SK-N-SH treated with all-trans-retinoic acid at 6 μM for 48 hours (cell line): Measurements from ENCODE around the gene GLDC.

ENCODE experiments used
- ATAC-seq: fragments of 200-7000 bp; cut with Tn5 transposase; 3 replicates; pipeline ENCODE4 v1.9.1; 2020; ENCODE audit warnings: mild to moderate bottlenecking, moderate library complexity
- ARNTL ChIP-seq: fragments of 450-650 bp; formaldehyde crosslinking; IDR thresholded peaks from 2 replicates; pipeline ENCODE4 v1.5.0; 2020; ENCODE audit warnings: low read depth, mild to moderate bottlenecking, moderate library complexity, borderline replicate concordance
- BACH2 ChIP-seq: fragments of 250-450 bp; sonication (Bioruptor Pico); IDR thresholded peaks from 2 replicates; pipeline ENCODE4 v1.9.0; 2021; ENCODE audit warnings: mild to moderate bottlenecking, borderline replicate concordance
- CSDC2 ChIP-seq: fragments of 250-450 bp; sonication (Bioruptor Pico); IDR thresholded peaks from 2 replicates; pipeline ENCODE4 v1.5.0; 2020; ENCODE audit warnings: mild to moderate bottlenecking, moderate library complexity
- ESRRG ChIP-seq: fragments of 250-450 bp; sonication (Bioruptor Pico); IDR thresholded peaks from 2 replicates; pipeline ENCODE4 v1.6.1; 2021; ENCODE audit warnings: mild to moderate bottlenecking
- GLIS3 ChIP-seq: fragments of 250-450 bp; sonication (Bioruptor Pico); IDR thresholded peaks from 2 replicates; pipeline ENCODE4 v1.5.0; 2020; ENCODE audit warnings: mild to moderate bottlenecking, moderate library complexity
- ISL1 ChIP-seq: fragments of 250-450 bp; sonication (Bioruptor Pico); IDR thresholded peaks from 2 replicates; pipeline ENCODE4 v2.1.2; 2022; ENCODE audit warnings: mild to moderate bottlenecking, moderate library complexity
- OSR1 ChIP-seq: fragments of 250-450 bp; sonication (Bioruptor Pico); IDR thresholded peaks from 2 replicates; pipeline ENCODE4 v1.8.0; 2022; ENCODE audit warnings: moderate library complexity, mild to moderate bottlenecking, inconsistent platforms
- PPARA ChIP-seq: fragments of 250-450 bp; sonication (Bioruptor Pico); IDR thresholded peaks from 2 replicates; pipeline ENCODE4 v1.5.0; 2020; ENCODE audit warnings: mild to moderate bottlenecking, borderline replicate concordance
- RARB ChIP-seq: fragments of 250-450 bp; sonication (Bioruptor Pico); IDR thresholded peaks from 2 replicates; pipeline ENCODE4 v1.8.0; 2021; ENCODE audit warnings: mild to moderate bottlenecking, moderate library complexity
- SNAI2 ChIP-seq: fragments of 250-450 bp; sonication (Bioruptor Pico); IDR thresholded peaks from 2 replicates; pipeline ENCODE4 v1.5.0; 2020; ENCODE audit warnings: mild to moderate bottlenecking, moderate library complexity
- TCF4 ChIP-seq: fragments of 250-450 bp; sonication (Bioruptor Pico); IDR thresholded peaks from 2 replicates; pipeline ENCODE4 v1.8.0; 2021; ENCODE audit warnings: mild to moderate bottlenecking, moderate library complexity, borderline replicate concordance
- TOX ChIP-seq: fragments of 250-450 bp; sonication (Bioruptor Pico); IDR thresholded peaks from 2 replicates; pipeline ENCODE4 v1.8.0; 2021; ENCODE audit warnings: mild to moderate bottlenecking, moderate library complexity, borderline replicate concordance
- ZC3H10 ChIP-seq: fragments of 250-450 bp; sonication (Bioruptor Pico); IDR thresholded peaks from 2 replicates; pipeline ENCODE4 v1.5.1; 2021; ENCODE audit warnings: mild to moderate bottlenecking, moderate library complexity
- ZFP3 ChIP-seq: fragments of 250-450 bp; sonication (Bioruptor Pico); IDR thresholded peaks from 2 replicates; pipeline ENCODE4 v1.5.0; 2020; ENCODE audit warnings: mild to moderate bottlenecking, moderate library complexity
- ZFP30 ChIP-seq: fragments of 450-650 bp; formaldehyde crosslinking; IDR thresholded peaks from 2 replicates; pipeline ENCODE4 v1.5.0; 2022; ENCODE audit warnings: mild to moderate bottlenecking, moderate library complexity
- ZNF565 ChIP-seq: fragments of 450-650 bp; formaldehyde crosslinking; conservative IDR thresholded peaks from 2 replicates; pipeline ENCODE4 v1.5.0; 2020; ENCODE audit warnings: low read depth, mild to moderate bottlenecking, moderate library complexity
- ZNF70 ChIP-seq: fragments of 450-650 bp; formaldehyde crosslinking; IDR thresholded peaks from 2 replicates; pipeline ENCODE4 v1.5.0; 2020; ENCODE audit warnings: mild to moderate bottlenecking, moderate library complexity
- ZNF8 ChIP-seq: fragments of 450-650 bp; formaldehyde crosslinking; IDR thresholded peaks from 2 replicates; pipeline ENCODE4 v1.5.0; 2020; ENCODE audit warnings: mild to moderate bottlenecking, moderate library complexity
- TF ChIP-seq, protein P1 (sequence below): fragments of 250-450 bp; sonication (Bioruptor Pico); IDR thresholded peaks from 2 replicates; pipeline ENCODE4 v1.8.0; 2021; ENCODE audit warnings: low read depth, mild to moderate bottlenecking, moderate library complexity, borderline replicate concordance
- TF ChIP-seq, protein P2 (sequence below): fragments of 250-450 bp; sonication (Bioruptor Pico); IDR thresholded peaks from 2 replicates; pipeline ENCODE4 v1.5.1; 2020; ENCODE audit warnings: low read depth, mild to moderate bottlenecking, moderate library complexity
- TF ChIP-seq, protein P3 (sequence below): fragments of 250-450 bp; sonication (Bioruptor Pico); IDR thresholded peaks from 2 replicates; pipeline ENCODE4 v1.8.0; 2020; ENCODE audit warnings: mild to moderate bottlenecking, moderate library complexity, borderline replicate concordance
- TF ChIP-seq, protein P4 (sequence below): fragments of 250-450 bp; sonication (Bioruptor Pico); IDR thresholded peaks from 2 replicates; pipeline ENCODE4 v1.5.1; 2021; ENCODE audit warnings: mild to moderate bottlenecking, moderate library complexity
- TF ChIP-seq, protein P5 (sequence below): fragments of 250-450 bp; sonication (Bioruptor Pico); IDR thresholded peaks from 2 replicates; pipeline ENCODE4 v1.5.0; 2020; ENCODE audit warnings: mild to moderate bottlenecking, moderate library complexity

Gene GLDC

DNA sequence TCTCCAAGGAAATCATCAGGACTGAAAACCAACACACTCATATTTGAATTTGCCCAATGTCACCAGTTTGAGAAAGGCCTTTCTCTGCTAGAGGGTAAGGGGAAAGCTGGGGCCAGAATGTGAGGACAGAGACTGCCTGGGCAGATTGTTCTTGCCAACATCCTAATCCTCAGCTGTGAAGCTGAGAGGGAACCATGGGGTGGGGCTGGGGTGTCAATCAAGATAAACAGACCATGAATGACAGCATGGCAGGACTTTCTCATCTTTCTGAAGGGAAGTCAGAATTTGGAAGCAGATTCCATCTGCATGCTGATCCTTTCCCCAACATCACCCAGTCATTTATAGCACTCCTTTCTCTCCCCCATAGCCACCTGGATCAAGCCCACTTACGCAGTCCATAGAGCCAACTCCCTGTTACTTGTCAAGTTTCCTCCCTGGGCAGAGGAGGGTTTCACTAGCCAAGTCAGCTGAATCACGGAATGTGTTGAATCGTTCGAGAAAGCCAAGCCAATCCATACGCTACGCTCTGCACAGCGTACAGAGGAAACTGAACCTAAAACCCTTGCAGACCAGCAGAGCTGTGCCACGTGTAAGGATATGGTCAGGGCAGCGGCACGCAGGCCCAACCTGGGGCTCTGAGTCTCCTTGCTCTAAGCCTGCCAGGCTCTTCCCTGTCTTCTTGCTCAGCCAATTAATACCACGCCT is 14.9 kb downstream of the GLDC start:
- no peak for TF ChIP-seq SNAI2 (CRISPR knock-in tag)
- no peak for TF ChIP-seq ARNTL (CRISPR knock-in tag)
- no peak for TF ChIP-seq TCF4 (CRISPR knock-in tag)
- TF ChIP-seq TOX (CRISPR knock-in tag), result no peak
- no peak for TF ChIP-seq ZC3H10
- no peak for TF ChIP-seq ISL1
- no peak for TF ChIP-seq OSR1
- TF ChIP-seq ZNF565, result no peak
- no peak for TF ChIP-seq PPARA
- no peak for TF ChIP-seq ZFP30 (CRISPR knock-in tag)
- TF ChIP-seq, protein P1, sequence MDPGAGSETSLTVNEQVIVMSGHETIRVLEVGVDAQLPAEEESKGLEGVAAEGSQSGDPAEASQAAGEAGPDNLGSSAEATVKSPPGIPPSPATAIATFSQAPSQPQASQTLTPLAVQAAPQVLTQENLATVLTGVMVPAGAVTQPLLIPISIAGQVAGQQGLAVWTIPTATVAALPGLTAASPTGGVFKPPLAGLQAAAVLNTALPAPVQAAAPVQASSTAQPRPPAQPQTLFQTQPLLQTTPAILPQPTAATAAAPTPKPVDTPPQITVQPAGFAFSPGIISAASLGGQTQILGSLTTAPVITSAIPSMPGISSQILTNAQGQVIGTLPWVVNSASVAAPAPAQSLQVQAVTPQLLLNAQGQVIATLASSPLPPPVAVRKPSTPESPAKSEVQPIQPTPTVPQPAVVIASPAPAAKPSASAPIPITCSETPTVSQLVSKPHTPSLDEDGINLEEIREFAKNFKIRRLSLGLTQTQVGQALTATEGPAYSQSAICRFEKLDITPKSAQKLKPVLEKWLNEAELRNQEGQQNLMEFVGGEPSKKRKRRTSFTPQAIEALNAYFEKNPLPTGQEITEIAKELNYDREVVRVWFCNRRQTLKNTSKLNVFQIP (CRISPR knock-in tag), result no peak
- TF ChIP-seq, protein P2, sequence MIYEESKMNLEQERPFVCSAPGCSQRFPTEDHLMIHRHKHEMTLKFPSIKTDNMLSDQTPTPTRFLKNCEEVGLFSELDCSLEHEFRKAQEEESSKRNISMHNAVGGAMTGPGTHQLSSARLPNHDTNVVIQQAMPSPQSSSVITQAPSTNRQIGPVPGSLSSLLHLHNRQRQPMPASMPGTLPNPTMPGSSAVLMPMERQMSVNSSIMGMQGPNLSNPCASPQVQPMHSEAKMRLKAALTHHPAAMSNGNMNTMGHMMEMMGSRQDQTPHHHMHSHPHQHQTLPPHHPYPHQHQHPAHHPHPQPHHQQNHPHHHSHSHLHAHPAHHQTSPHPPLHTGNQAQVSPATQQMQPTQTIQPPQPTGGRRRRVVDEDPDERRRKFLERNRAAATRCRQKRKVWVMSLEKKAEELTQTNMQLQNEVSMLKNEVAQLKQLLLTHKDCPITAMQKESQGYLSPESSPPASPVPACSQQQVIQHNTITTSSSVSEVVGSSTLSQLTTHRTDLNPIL (CRISPR knock-in tag), result no peak
- TF ChIP-seq CSDC2, result no peak
- no peak for TF ChIP-seq BACH2
- TF ChIP-seq, protein P3, sequence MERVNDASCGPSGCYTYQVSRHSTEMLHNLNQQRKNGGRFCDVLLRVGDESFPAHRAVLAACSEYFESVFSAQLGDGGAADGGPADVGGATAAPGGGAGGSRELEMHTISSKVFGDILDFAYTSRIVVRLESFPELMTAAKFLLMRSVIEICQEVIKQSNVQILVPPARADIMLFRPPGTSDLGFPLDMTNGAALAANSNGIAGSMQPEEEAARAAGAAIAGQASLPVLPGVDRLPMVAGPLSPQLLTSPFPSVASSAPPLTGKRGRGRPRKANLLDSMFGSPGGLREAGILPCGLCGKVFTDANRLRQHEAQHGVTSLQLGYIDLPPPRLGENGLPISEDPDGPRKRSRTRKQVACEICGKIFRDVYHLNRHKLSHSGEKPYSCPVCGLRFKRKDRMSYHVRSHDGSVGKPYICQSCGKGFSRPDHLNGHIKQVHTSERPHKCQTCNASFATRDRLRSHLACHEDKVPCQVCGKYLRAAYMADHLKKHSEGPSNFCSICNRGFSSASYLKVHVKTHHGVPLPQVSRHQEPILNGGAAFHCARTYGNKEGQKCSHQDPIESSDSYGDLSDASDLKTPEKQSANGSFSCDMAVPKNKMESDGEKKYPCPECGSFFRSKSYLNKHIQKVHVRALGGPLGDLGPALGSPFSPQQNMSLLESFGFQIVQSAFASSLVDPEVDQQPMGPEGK (CRISPR knock-in tag), result no peak
- TF ChIP-seq GLIS3 (CRISPR knock-in tag), result no peak
- TF ChIP-seq, protein P4, sequence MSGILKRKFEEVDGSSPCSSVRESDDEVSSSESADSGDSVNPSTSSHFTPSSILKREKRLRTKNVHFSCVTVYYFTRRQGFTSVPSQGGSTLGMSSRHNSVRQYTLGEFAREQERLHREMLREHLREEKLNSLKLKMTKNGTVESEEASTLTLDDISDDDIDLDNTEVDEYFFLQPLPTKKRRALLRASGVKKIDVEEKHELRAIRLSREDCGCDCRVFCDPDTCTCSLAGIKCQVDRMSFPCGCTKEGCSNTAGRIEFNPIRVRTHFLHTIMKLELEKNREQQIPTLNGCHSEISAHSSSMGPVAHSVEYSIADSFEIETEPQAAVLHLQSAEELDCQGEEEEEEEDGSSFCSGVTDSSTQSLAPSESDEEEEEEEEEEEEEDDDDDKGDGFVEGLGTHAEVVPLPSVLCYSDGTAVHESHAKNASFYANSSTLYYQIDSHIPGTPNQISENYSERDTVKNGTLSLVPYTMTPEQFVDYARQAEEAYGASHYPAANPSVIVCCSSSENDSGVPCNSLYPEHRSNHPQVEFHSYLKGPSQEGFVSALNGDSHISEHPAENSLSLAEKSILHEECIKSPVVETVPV (CRISPR knock-in tag), result no peak
- TF ChIP-seq ZNF70, result no peak
- TF ChIP-seq, all 23 proteins: peak for 0
- no peak for ATAC-seq

DNA sequence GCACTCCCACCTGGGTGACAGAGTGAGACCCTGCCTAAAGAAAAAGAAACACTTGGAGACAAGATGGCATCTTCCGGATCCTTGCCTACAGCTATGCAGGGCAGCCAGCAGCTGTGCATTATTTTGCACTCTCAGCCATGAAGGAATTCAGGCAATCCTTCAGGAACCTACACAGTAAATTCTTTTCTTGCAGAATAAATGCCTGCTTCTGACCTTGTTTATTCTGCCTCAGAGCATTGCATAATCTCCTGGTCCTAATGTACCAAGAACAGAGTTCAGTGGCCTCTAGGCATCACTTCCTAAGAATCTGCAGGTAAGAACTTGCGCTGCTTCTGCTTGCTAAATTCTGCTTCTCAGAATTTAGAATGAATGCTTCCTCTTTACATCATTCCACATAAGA is 16.8 kb downstream of the GLDC start:
- ATAC-seq, result no peak

More for the DNA sequence above, 16.8 kb downstream of the GLDC start:
- no peak for TF ChIP-seq CSDC2
- no peak for TF ChIP-seq ARNTL (CRISPR knock-in tag)
- TF ChIP-seq OSR1, result no peak
- no peak for TF ChIP-seq PPARA
- no peak for TF ChIP-seq TCF4 (CRISPR knock-in tag)
- TF ChIP-seq RARB (CRISPR knock-in tag), result no peak
- TF ChIP-seq ZNF8 (CRISPR knock-in tag), result no peak
- TF ChIP-seq, protein P5, sequence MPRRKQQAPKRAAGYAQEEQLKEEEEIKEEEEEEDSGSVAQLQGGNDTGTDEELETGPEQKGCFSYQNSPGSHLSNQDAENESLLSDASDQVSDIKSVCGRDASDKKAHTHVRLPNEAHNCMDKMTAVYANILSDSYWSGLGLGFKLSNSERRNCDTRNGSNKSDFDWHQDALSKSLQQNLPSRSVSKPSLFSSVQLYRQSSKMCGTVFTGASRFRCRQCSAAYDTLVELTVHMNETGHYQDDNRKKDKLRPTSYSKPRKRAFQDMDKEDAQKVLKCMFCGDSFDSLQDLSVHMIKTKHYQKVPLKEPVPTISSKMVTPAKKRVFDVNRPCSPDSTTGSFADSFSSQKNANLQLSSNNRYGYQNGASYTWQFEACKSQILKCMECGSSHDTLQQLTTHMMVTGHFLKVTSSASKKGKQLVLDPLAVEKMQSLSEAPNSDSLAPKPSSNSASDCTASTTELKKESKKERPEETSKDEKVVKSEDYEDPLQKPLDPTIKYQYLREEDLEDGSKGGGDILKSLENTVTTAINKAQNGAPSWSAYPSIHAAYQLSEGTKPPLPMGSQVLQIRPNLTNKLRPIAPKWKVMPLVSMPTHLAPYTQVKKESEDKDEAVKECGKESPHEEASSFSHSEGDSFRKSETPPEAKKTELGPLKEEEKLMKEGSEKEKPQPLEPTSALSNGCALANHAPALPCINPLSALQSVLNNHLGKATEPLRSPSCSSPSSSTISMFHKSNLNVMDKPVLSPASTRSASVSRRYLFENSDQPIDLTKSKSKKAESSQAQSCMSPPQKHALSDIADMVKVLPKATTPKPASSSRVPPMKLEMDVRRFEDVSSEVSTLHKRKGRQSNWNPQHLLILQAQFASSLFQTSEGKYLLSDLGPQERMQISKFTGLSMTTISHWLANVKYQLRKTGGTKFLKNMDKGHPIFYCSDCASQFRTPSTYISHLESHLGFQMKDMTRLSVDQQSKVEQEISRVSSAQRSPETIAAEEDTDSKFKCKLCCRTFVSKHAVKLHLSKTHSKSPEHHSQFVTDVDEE (CRISPR knock-in tag), result no peak
- no peak for TF ChIP-seq BACH2
- TF ChIP-seq ZFP3 (CRISPR knock-in tag), result no peak
- no peak for TF ChIP-seq ISL1
- no peak for TF ChIP-seq ZNF565
- TF ChIP-seq, protein P4 (CRISPR knock-in tag), result no peak
- TF ChIP-seq, protein P1 (CRISPR knock-in tag), result no peak
- TF ChIP-seq ESRRG (CRISPR knock-in tag), result no peak
- no peak for TF ChIP-seq GLIS3 (CRISPR knock-in tag)
- no peak for TF ChIP-seq ZNF70
